Kidney (tissue), 14 donors: ENCODE results near the gene GTPBP2. TPM values are rescaled to one million over a fixed set of nuclear protein-coding genes. Genes with fewer than 3 reads are reported as not detected.

ENCODE experiments used
- DNase-seq, 5 donors: peaks; one replicate each; pipeline ENCODE4 v3.0.0-alpha.2; 2013 to 2020
- FAIRE-seq: peaks from 2 replicates; lab custom pipeline; 2012; peaks lifted over from hg19 to GRCh38; lab: Jason Lieb, UNC
- H3K27ac ChIP-seq, 2 donors: one replicate each; pipeline ENCODE4 v1.7.0; 2013; ENCODE audit warnings: low read depth in 2 of 2, low read length in 2 of 2, inconsistent platforms in 1 of 2
- H3K27me3 ChIP-seq: one replicate; pipeline ENCODE4 v1.7.1; 2013; ENCODE audit warnings: low read length, inconsistent platforms; ENCODE audit not compliant: control insufficient read depth, insufficient read depth
- H3K36me3 ChIP-seq, 3 donors: one replicate each; pipeline versions ENCODE4 v1.7.0 to v1.7.1; 2013; ENCODE audit warnings: low read length in 3 of 3, control low read depth in 1 of 3, inconsistent platforms in 1 of 3; ENCODE audit not compliant: insufficient read depth in 3 of 3, control insufficient read depth in 2 of 3
- H3K4me1 ChIP-seq, 3 donors: one replicate each; pipeline versions ENCODE4 v1.7.0 to v1.7.1; 2013; ENCODE audit warnings: low read length in 3 of 3, inconsistent platforms in 1 of 3, low read depth in 1 of 3; ENCODE audit not compliant: control insufficient read depth in 2 of 3, insufficient read depth in 2 of 3
- H3K4me3 ChIP-seq, 3 donors: one replicate each; pipeline versions ENCODE4 v1.7.0 to v1.8.1; 2013; ENCODE audit warnings: low read length in 3 of 3, control low read depth in 1 of 3, inconsistent platforms in 1 of 3
- H3K9ac ChIP-seq, 3 donors: one replicate each; pipeline versions ENCODE4 v1.7.0 to v1.7.1; 2013; ENCODE audit warnings: low read length in 3 of 3, control low read depth in 1 of 3, inconsistent platforms in 1 of 3
- H3K9me3 ChIP-seq, 3 donors: one replicate each; pipeline versions ENCODE4 v1.7.0 to v1.7.1; 2013; ENCODE audit warnings: low read length in 3 of 3, control low read depth in 1 of 3, inconsistent platforms in 1 of 3; ENCODE audit not compliant: control insufficient read depth in 2 of 3, insufficient read depth in 1 of 3
- intact Hi-C: fragments of 100-400 bp; cut with DNase I; formaldehyde crosslinking; loops from one replicate; pipeline ENCODE4 v1.11.1; 2022
- polyA plus RNA-seq: library from polyadenylated mRNA; stranded (reverse); fragments of 350-450 nt; fragmentation: Illumina TruSeq; extraction: RNeasy Lipid Tissue Mini Kit (QIAGEN cat#74804); gene quantifications from one replicate; pipeline ENCODE4 v1.2.3, GENCODE V29; 2014; ENCODE audit warnings: low read depth, low replicate concordance; ENCODE audit not compliant: insufficient read depth
- total RNA-seq: library from RNA; stranded (reverse); fragmentation: NEBNext Ultra II Directional; extraction: Animal tissue kit (Norgen Biotek cat#: 25700); gene quantifications from one replicate; pipeline ENCODE4 v1.2.1, GENCODE V29; 2021
- TF ChIP-seq, protein P1 (sequence below): IDR thresholded peaks from 3 replicates; pipeline ENCODE4 v1.5.1; 2012; ENCODE audit warnings: mild to moderate bottlenecking, moderate library complexity, borderline replicate concordance; ENCODE audit not compliant: insufficient read depth; ENCODE audit errors: extremely low read depth
- donor health status: control.
- donor health status: control.
- donor health status: control.
- donor health status: control.
- donor health status: control.
- donor health status: DM: yes; HTN: yes; CAD: no.
- donor health status: Normal renal cell carcinoma (clear cell type).

Gene GTPBP2
- total and polyA plus RNA-seq, 2 donors from 2014 or later: 19.7 to 64.6 TPM

DNA sequence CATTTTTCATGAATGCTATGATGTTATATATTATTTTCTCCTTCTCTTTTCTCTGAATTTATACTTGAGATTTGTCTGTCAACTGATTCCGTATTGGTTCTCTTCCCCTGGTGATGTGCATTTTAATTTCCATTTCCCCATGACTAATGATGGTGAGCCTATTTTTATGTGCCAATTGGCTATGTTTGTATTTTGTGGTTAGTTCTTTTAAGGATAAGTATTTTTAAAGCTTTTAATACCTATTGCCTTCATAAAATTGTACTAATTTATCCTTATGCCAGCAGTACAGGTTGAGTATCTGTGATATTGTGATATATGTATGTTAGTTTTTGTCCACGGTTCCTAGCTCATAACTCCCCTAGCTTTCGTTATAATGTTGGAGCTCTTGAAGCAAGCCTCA, 50.3 kb downstream of the GTPBP2 start:
- DNase-seq: no peak
- Histone ChIP-seq H3K9ac (peak overlapping the region in 1 of 3 donors; percentile 9), H3K36me3 (peaks cover 0 to 13% (median 0%) of the 10 kb centered on the region in 3 donors), H3K9me3 (no peaks in the 10 kb centered on the region), H3K4me3 (peak overlapping the region in 1 of 3 donors; percentile 8), H3K4me1 (peaks cover 0 to 6% (median 6%) of the 10 kb centered on the region in 3 donors), H3K27ac (peak overlapping the region; percentile 37 to 49), H3K27me3 (no peaks in the 10 kb centered on the region)
- intact Hi-C loops: no loop called here
- FAIRE-seq: no peak
- TF ChIP-seq, protein P1, sequence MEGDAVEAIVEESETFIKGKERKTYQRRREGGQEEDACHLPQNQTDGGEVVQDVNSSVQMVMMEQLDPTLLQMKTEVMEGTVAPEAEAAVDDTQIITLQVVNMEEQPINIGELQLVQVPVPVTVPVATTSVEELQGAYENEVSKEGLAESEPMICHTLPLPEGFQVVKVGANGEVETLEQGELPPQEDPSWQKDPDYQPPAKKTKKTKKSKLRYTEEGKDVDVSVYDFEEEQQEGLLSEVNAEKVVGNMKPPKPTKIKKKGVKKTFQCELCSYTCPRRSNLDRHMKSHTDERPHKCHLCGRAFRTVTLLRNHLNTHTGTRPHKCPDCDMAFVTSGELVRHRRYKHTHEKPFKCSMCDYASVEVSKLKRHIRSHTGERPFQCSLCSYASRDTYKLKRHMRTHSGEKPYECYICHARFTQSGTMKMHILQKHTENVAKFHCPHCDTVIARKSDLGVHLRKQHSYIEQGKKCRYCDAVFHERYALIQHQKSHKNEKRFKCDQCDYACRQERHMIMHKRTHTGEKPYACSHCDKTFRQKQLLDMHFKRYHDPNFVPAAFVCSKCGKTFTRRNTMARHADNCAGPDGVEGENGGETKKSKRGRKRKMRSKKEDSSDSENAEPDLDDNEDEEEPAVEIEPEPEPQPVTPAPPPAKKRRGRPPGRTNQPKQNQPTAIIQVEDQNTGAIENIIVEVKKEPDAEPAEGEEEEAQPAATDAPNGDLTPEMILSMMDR: no peak

DNA sequence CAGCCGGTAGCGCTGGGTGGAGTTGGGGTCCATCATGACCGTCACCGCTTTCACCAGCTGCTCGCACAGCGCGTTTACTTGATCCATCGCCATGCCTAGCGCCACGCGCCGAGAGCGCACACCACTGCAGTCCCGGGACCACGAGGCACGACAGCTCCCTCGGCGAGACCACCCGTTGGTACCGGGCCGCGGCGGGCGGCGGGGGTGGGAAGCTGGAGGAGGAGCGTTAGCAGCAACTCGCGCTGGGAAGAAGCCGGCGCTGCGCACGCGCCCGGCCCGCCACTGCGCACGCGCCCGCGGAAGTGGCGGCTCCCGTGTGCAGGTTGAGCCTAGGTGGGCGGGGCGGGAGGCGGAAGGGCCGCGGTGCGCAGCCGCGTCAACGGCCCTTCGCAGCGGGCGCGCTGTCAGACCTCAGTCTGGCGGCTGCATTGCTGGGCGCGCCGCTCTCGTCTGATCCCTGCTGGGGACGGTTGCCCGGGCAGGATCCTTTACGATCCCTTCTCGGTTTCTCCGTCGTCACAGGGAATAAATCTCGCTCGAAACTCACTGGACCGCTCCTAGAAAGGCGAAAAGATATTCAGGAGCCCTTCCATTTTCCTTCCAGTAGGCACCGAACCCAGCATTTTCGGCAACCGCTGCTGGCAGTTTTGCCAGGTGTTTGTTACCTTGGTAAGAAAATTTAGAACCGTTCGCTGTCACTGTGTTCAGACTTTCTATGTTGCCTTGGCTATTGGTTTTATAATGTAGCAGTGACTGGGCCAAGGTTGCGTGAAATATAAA, 53.1 kb downstream of the GTPBP2 start, which contains the start of the genes POLH and XPO5:
Gene POLH, plus strand, starts transcription at position 414 of the 780 bp plus-strand sequence. CDS start 6,135 bp downstream, outside the sequence.
Gene XPO5, minus strand, starts transcription at position 267 of the 780 bp plus-strand sequence. Its CDS starts 174 bp downstream, at position 93.
- no peaks in the 10 kb centered on the region for H3K9me3 ChIP-seq

DNA sequence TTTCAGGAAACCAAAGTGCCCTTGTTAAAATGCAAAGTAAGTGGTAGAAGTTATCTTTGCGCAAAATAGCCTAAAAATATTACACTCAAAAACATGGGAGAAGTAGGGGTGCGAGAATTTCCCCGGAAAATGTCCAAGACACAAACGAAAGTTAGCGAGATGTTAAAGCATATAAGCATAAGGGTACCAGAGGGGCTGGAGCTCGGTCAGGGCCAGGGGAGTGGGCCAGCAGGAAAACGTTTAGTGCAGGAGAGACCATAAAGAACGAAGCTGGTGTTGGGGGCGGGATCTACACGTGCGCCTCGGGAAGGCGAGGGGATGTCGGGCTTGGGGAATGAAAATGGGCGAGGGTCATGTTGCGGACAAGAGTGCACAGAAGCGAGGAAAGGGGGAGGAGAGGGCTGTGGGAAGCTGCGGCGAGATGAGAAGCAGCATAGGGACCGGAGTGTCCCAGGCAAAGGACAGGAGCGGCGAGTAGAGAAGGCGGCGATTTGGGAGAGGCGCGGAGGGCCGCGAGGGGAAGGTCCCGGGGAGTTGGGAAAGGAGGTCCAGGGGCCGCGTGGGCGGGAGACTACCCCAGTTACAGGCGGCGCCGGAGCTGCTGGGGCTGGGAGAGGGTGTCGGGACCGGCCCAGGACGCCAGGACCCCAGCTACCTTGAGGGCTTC, 53.8 kb downstream of the GTPBP2 start:
- Histone ChIP-seq H3K27me3 (no peaks in the 10 kb centered on the region), H3K9me3 (no peaks in the 10 kb centered on the region), H3K27ac (peak overlapping the region in 1 of 2 donors; percentile 61), H3K4me1 (peaks cover 0 to 6% (median 6%) of the 10 kb centered on the region in 3 donors), H3K4me3 (peak overlapping the region; percentile 89 to 98 (median 94)), H3K36me3 (peaks cover 2 to 10% (median 9%) of the 10 kb centered on the region in 3 donors), H3K9ac (peak overlapping the region; percentile 50 to 86 (median 77))
- intact Hi-C loops: no loop called here
- peak in 4 of 5 donors; percentile 63 to 76 (median 74) for DNase-seq
- no peak for FAIRE-seq
- TF ChIP-seq, protein P1: no peak

More for the DNA sequence above, 53.1 kb downstream of the GTPBP2 start, which contains the start of the genes POLH and XPO5:
- H3K27me3 ChIP-seq: no peaks in the 10 kb centered on the region
- TF ChIP-seq, protein P1: no peak
- intact Hi-C loops: no loop called here
- peaks cover 0 to 10% (median 7%) of the 10 kb centered on the region in 3 donors for H3K36me3 ChIP-seq
- DNase-seq: peak; percentile 92 to 97 (median 95)
- H3K4me1 ChIP-seq: peaks cover 0 to 6% (median 6%) of the 10 kb centered on the region in 3 donors
- H3K9ac ChIP-seq: peak within 1 kb of the TSS; percentile 57 to 89 (median 84)
- H3K27ac ChIP-seq: peak within 1 kb of the TSS; percentile 54 to 74
- FAIRE-seq: no peak
- H3K4me3 ChIP-seq: peak within 1 kb of the TSS; percentile 89 to 98 (median 94)
